ENCODE results near the gene PRPF38B.
"Not testable (repeated sequence)": the region's sequence is repeated elsewhere in the genome, so short reads cannot be mapped to it uniquely, and the experiment has no call there.

GRCh38 chr1:108681701-108682100, 10.4 kb upstream of the PRPF38B start:
- TF ChIP-seq CTCF (conservative IDR thresholded peaks at IDR 0.05 in 1 of 2, IDR thresholded peaks at IDR 0.05 in 1 of 2; ENCODE audit: low read depth in 1 of 2, low read length in 2 of 2); EZH2 (IDR thresholded peaks at IDR 0.05; ENCODE audit: low read length, missing control alignments): not testable (repeated sequence)

Data from fibroblast of lung (primary cell).